Esophagus (tissue), 2 donors: ENCODE data around the gene PIK3C3. TPM values are rescaled to one million over a fixed set of nuclear protein-coding genes. Genes with fewer than 3 reads are reported as not detected.

Source experiments
- H3K27ac ChIP-seq, 2 donors: one replicate each; pipeline ENCODE4 v1.5.1; 2013; ENCODE audit warnings: low read depth in 2 of 2, mild to moderate bottlenecking in 2 of 2, inconsistent platforms in 1 of 2, low read length in 1 of 2, moderate library complexity in 1 of 2
- H3K27me3 ChIP-seq, 2 donors: one replicate each; pipeline ENCODE4 v1.6.1; 2013; ENCODE audit warnings: low read length in 2 of 2, control low read depth in 1 of 2, mild to moderate bottlenecking in 1 of 2; ENCODE audit not compliant: insufficient read depth in 2 of 2, control insufficient read depth in 1 of 2
- H3K36me3 ChIP-seq, 2 donors: one replicate each; pipeline ENCODE4 v1.6.1; 2013; ENCODE audit warnings: low read length in 1 of 2; ENCODE audit not compliant: control insufficient read depth in 2 of 2, insufficient read depth in 2 of 2
- H3K4me1 ChIP-seq, 2 donors: one replicate each; pipeline ENCODE4 v1.6.1; 2013; ENCODE audit warnings: low read length in 1 of 2; ENCODE audit not compliant: control insufficient read depth in 2 of 2, insufficient read depth in 2 of 2
- H3K4me3 ChIP-seq, 2 donors: one replicate each; pipeline ENCODE4 v1.5.1; 2013; ENCODE audit warnings: low read length in 2 of 2, mild to moderate bottlenecking in 2 of 2, low read depth in 1 of 2, moderate library complexity in 1 of 2
- H3K9me3 ChIP-seq, 2 donors: one replicate each; pipeline ENCODE4 v1.6.1; 2013; ENCODE audit warnings: mild to moderate bottlenecking in 2 of 2, low read depth in 1 of 2, low read length in 1 of 2, moderate library complexity in 1 of 2; ENCODE audit not compliant: control insufficient read depth in 2 of 2, insufficient read depth in 1 of 2
- WGBS, 2 donors: extraction: QIAGEN DNeasy Blood & Tissue Kit; methylation state at CpG; one replicate each; pipeline ENCODE4 v1.1.7; 2013; 5-methylcytosine and 5-hydroxymethylcytosine counted together
- polyA plus RNA-seq, 2 donors: library from polyadenylated mRNA; stranded (reverse); fragments of 200-250 nt; gene quantifications; one replicate each; pipeline ENCODE4 v1.2.3, GENCODE V29; 2013
- donor health status: healthy with polysubstance abuse.
- donor health status: Bipolar disorder and iron deficiency.

PIK3C3 gene
- polyA plus RNA-seq, 2 donors: 17.1 to 17.5 TPM

DNA sequence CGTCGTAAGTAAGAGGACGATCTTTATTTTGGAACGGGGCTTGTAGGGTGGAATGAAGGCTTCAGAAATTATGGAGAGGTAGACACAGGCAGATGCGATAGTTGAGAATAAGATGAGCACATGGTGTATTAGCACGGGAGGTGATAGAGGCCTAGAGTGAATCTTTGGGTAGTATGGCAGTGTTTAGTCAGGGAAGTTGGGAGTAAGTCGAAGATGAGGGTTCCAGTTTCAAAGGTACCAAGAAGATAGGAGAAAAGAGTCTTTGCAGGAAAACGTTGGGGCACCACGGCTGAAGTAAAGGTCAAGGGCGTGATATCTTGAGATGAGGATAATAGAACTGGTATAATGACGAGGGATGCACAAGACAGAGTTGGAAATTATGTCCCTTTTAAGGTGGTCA, 654 bp downstream of the PIK3C3 start:
- H3K9me3 ChIP-seq: no peaks in the 10 kb centered on the region
- no peak overlapping the region for H3K27ac ChIP-seq
- no peaks in the 10 kb centered on the region for H3K27me3 ChIP-seq
- 5 to 8% methylated on average over 11 of the region's 11 CpGs for WGBS, 2 donors
- peaks cover 0 to 4% of the 10 kb centered on the region in 2 donors for H3K36me3 ChIP-seq
- H3K4me3 ChIP-seq: peak overlapping the region; percentile 78 to 98
- H3K4me1 ChIP-seq: no peaks in the 10 kb centered on the region

DNA sequence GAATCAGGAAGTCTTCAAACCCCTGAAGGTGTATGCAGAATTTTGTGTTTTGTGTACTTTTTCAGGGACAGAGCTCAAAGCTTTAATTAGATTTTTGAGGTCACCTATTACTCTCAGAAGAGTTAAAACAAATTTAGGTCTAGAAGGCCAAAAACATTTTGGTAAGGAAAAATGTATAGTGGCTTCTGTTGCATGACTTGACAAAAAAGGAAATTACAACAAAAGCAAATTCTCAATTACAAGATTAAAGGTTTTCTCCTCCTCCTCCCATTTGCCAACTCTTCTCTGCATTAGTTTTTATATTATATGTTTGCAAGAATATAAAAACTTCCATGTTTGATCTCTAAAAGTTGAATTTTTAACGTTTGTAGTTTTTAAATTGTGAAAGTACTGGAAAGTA, 4.0 kb downstream of the PIK3C3 start:
- Histone ChIP-seq H3K4me1 (no peaks in the 10 kb centered on the region), H3K9me3 (no peaks in the 10 kb centered on the region), H3K4me3 (no peak overlapping the region), H3K27me3 (no peaks in the 10 kb centered on the region), H3K27ac (no peak overlapping the region), H3K36me3 (peaks cover 0 to 4% of the 10 kb centered on the region in 2 donors)
- WGBS, 2 donors: 93 to 94% methylated on average over 1 of the region's 1 CpG

DNA sequence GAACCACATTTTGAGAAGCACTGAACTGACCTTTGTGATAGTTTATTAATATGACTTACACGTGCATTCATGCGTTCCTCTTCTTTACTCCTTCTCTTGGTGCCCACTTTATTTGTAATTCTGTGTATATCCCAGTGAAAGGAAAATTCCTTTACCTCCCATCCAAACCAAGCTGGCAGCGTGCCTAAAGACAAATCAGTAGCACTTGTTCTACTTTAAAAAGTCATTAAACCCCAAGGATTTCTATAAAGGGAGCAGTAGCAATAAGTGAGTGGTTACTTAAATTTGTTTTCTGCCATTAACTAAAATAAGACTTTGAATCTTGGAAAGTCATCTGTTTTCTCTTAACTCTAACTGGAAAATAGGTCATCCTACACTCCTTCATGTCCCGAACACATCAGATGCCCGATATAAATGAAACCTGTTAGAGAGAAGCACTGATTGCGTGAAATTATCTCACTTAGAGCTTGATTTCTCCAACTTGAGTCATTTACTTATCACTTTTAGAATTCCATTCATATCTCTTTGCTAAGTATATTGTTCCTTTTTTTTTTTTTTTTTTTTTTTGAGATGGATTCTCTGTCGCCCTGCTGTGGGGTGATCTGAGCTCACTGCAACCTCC, 10.7 kb downstream of the PIK3C3 start:
- Histone ChIP-seq H3K27ac (no peak overlapping the region), H3K4me1 (no peaks in the 10 kb centered on the region), H3K36me3 (peaks cover 0 to 2% of the 10 kb centered on the region in 2 donors), H3K27me3 (no peaks in the 10 kb centered on the region), H3K9me3 (no peaks in the 10 kb centered on the region), H3K4me3 (no peak overlapping the region)
- 90% methylated on average over 7 of the region's 7 CpGs for WGBS, 2 donors

DNA sequence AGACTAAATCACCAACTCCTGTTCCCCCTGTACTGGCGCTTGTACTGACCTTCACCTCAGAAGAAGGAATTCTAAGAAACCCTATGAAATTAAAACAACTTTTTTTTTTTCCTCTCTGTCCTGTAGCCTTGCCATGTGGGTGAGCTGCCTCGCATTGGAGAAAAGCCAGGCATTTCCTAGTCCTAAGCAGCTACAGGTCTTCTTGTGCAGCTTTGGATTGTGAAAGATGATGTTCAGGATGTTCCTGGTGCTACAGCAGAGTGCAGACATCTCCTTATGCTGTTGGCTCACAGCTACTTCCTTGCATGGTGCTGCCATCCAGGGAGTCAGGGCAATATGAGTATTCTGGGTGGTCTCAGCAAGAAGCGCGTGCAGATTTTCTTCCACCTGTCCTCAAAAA, 11.9 kb downstream of the PIK3C3 start:
- H3K27me3 ChIP-seq: no peaks in the 10 kb centered on the region
- H3K4me3 ChIP-seq: no peak overlapping the region
- WGBS, 2 donors: 95% methylated on average over 4 of the region's 4 CpGs
- no peaks in the 10 kb centered on the region for H3K4me1 ChIP-seq
- no peak overlapping the region for H3K27ac ChIP-seq
- no peaks in the 10 kb centered on the region for H3K9me3 ChIP-seq
- peaks cover 0 to 2% of the 10 kb centered on the region in 2 donors for H3K36me3 ChIP-seq

DNA sequence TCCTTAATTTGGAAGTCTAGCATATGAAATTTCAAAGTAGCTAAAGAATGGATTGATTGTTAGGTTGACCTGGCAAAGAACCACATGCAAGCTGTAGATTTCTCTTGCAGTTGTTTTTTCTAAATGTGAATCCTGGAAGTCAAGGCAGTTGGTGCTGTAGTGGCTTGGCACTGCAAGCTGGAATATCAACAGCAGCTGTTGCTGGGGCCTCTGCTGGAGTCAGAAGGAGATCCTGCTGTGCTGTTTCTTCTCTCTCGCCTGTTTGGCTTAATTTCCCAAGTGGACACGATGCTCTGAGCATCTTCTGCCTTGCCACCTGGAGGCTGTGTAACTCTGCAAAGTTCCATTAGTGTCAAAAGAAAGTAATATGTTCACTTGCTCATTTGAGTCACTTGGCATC, 12.6 kb downstream of the PIK3C3 start:
- 67 to 77% methylated on average over 2 of the region's 2 CpGs for WGBS, 2 donors
- Histone ChIP-seq H3K9me3 (no peaks in the 10 kb centered on the region), H3K27me3 (no peaks in the 10 kb centered on the region), H3K4me3 (no peak overlapping the region), H3K36me3 (peaks cover 0 to 2% of the 10 kb centered on the region in 2 donors), H3K27ac (no peak overlapping the region), H3K4me1 (no peaks in the 10 kb centered on the region)

DNA sequence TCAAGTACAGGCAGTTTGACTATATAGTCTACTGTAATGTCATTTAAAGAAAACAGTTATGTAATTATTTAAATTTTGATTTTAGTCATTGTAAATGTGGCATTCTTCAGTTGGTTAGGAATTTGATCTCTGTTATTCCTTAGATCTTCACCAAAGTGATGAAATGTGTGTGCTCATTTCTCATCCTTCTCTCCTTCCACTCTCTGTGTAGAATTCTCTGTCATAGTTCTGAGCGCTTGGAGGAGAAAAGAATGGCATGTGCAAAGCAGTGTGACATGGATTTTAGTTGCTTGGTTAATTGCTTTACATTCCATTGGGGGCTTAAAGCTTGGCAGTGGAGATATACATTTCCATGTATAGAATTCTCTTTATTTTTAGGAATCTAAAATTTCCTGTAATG, 14.8 kb downstream of the PIK3C3 start:
- Histone ChIP-seq H3K4me1 (no peaks in the 10 kb centered on the region), H3K27ac (no peak overlapping the region), H3K4me3 (no peak overlapping the region), H3K9me3 (no peaks in the 10 kb centered on the region), H3K36me3 (peaks cover 0 to 2% of the 10 kb centered on the region in 2 donors), H3K27me3 (no peaks in the 10 kb centered on the region)
- 94 to 97% methylated on average over 1 of the region's 1 CpG for WGBS, 2 donors

DNA sequence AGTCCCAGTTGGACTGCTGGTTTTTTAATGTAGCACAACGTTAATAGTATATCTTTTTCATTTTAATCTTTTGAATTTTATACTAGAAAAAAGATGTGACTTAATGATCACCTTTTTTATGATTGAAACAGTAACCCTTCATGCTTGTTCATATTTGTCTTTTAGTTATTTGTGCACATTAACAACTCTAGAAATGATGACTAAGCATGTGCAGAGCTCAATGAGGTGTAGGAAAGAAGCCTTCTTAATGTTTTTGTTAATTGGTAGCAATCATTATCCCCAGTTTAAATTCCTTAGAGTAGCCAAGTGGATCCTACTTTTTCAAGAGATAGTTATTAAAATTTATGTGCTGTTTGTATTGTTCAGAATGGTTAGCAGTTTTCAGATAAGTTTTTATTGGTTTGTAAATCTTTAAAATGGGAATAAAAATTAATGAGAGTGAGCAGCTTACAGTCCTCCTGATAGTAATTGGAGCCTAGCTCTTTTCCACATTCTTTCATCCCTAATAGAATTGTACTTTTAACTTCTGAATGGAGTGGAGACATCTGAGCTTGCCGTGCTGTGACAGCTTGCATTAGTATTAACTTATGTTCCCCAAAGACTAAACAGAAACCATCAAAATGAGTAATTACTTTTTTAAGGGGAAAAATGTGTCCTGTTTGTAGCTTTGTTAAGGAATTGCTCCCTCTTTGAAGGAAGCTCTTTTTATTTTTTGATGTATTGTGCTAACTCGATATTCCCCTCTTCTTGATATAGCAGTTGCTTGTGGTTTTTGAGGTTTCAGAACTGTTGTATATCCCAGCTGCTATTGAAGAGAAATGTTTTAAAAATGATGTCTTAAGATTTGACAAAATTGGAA, 17.3 kb downstream of the PIK3C3 start:
- no peak overlapping the region for H3K4me3 ChIP-seq
- no peaks in the 10 kb centered on the region for H3K36me3 ChIP-seq
- WGBS, 2 donors: 64 to 65% methylated on average over 3 of the region's 3 CpGs
- H3K9me3 ChIP-seq: no peaks in the 10 kb centered on the region
- H3K27ac ChIP-seq: no peak overlapping the region
- no peaks in the 10 kb centered on the region for H3K4me1 ChIP-seq
- H3K27me3 ChIP-seq: no peaks in the 10 kb centered on the region

DNA sequence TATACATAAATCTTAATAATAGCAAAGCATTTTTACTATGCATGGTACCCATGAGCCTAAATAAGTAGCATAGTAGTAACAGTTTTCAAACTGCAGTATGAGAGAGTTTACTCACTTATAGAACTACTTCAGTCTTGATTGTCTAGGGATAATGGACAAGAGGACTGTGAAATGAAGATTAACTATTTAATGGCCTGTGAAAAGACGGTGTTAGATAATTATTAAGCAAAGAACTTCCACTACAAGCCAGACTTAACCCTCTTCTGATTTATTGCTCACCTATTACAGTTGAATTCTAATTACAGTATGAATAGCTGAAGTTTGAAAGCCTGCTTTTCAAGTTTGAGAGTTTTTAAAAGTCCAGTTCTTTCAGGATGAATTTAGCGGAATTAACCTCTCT, 18.9 kb downstream of the PIK3C3 start:
- Histone ChIP-seq H3K4me3 (no peak overlapping the region), H3K36me3 (no peaks in the 10 kb centered on the region), H3K4me1 (no peaks in the 10 kb centered on the region), H3K27ac (no peak overlapping the region), H3K27me3 (no peaks in the 10 kb centered on the region), H3K9me3 (no peaks in the 10 kb centered on the region)
- 81 to 90% methylated on average over 2 of the region's 2 CpGs for WGBS, 2 donors

DNA sequence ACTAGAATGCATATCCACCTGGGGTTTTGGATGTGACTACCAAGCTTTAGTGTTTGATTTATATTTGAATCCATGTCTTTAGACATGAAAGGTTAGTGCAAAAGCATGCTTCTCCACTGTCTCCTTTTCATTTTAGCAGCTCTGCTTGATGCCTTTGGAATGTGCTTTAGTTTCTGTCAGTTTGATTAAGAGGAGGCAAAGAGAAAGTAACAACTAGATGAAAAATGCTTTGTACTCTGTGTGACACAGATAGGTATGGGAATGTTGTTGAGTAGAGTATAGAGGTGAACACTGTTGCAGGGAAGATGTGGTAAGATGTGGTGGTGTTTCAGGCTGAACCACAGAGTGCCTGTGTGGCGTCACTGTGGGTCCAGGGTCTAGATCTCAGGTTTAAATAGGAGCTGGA, 19.8 kb downstream of the PIK3C3 start:
- no peak overlapping the region for H3K27ac ChIP-seq
- no peaks in the 10 kb centered on the region for H3K36me3 ChIP-seq
- no peak overlapping the region for H3K4me3 ChIP-seq
- H3K27me3 ChIP-seq: no peaks in the 10 kb centered on the region
- H3K4me1 ChIP-seq: no peaks in the 10 kb centered on the region
- 75 to 89% methylated on average over 1 of the region's 1 CpG for WGBS, 2 donors
- no peaks in the 10 kb centered on the region for H3K9me3 ChIP-seq

DNA sequence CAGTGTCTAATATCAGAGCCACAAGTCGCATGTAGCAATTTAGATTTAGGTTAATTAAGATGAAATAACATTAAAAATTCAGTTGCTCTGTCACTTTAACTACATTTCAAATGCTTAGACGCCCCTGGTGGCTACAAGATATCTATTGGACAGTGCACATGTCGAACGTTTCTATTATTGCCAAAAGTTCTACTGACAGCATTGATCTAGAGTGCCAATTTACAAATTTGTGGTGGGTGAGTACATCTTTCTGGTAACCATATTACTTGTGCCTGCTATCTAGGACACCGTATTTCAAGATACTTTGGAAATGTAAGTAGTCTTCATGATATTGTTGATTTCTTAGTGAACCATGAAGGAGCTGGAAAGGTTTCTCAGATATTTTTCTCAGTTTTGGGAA, 20.2 kb downstream of the PIK3C3 start:
- WGBS, 2 donors: 89 to 92% methylated on average over 5 of the region's 5 CpGs
- no peaks in the 10 kb centered on the region for H3K36me3 ChIP-seq

More for the DNA sequence above, 20.2 kb downstream of the PIK3C3 start:
- no peaks in the 10 kb centered on the region for H3K4me1 ChIP-seq
- H3K27me3 ChIP-seq: no peaks in the 10 kb centered on the region
- no peaks in the 10 kb centered on the region for H3K9me3 ChIP-seq
- no peak overlapping the region for H3K4me3 ChIP-seq
- H3K27ac ChIP-seq: no peak overlapping the region
